MCF 10A (cell line): ENCODE data around the gene ADAP1. TPM values are rescaled to one million over a fixed set of nuclear protein-coding genes. Genes with fewer than 3 reads are reported as not detected.

ENCODE experiments used
- BruUV-seq: library from RNA; stranded (reverse); fragments of 400-500 nt; replicated peaks from 2 replicates; lab custom pipeline; 2021; lab: Mats Ljungman, UMichigan
- CTCF ChIA-PET: fragments of 300-600 bp; sonication (Branson Sonifier 250); formaldehyde crosslinking; extraction: SDS; loops from one replicate; lab custom pipeline; 2021; ENCODE audit warnings: antibody characterized with exemption, inconsistent platforms; lab: Yijun Ruan, JAX
- POLR2A ChIA-PET: fragments of 300-600, 350-650 bp; sonication (Branson Sonifier 250); formaldehyde crosslinking; extraction: SDS; loops from one replicate; lab custom pipeline; 2020; ENCODE audit warnings: antibody characterized with exemption, inconsistent platforms; lab: Yijun Ruan, JAX
- DNase-seq: peaks from one replicate; pipeline ENCODE4 v3.0.0-alpha.2; 2018; ENCODE audit not compliant: unreplicated experiment
- H3K27ac Mint-ChIP-seq: one replicate; pipeline ENCODE4 v1.8.0; 2022; ENCODE audit warnings: mild to moderate bottlenecking, low read depth, mixed read lengths; ENCODE audit not compliant: unreplicated experiment
- H3K27me3 Mint-ChIP-seq: one replicate; pipeline ENCODE4 v1.8.0; 2022; ENCODE audit warnings: mixed read lengths; ENCODE audit not compliant: insufficient read depth, unreplicated experiment
- H3K36me3 Mint-ChIP-seq: one replicate; pipeline ENCODE4 v1.8.0; 2022; ENCODE audit warnings: mild to moderate bottlenecking, moderate library complexity, mixed read lengths; ENCODE audit not compliant: insufficient read depth, unreplicated experiment
- H3K4me1 Mint-ChIP-seq: one replicate; pipeline ENCODE4 v1.8.0; 2022; ENCODE audit warnings: mixed read lengths; ENCODE audit not compliant: insufficient read depth, unreplicated experiment
- H3K4me3 Mint-ChIP-seq: one replicate; pipeline ENCODE4 v1.8.0; 2022; ENCODE audit warnings: mild to moderate bottlenecking, moderate library complexity, mixed read lengths; ENCODE audit not compliant: unreplicated experiment
- H3K9me3 Mint-ChIP-seq: one replicate; pipeline ENCODE4 v1.8.0; 2022; ENCODE audit warnings: mixed read lengths; ENCODE audit not compliant: unreplicated experiment
- CTCF ChIP-seq: fragments of 200-600 bp; IDR thresholded peaks from one replicate; pipeline ENCODE4 v1.8.0; 2022; ENCODE audit warnings: antibody characterized with exemption, mild to moderate bottlenecking; ENCODE audit not compliant: unreplicated experiment
- intact Hi-C: fragments of 100-400 bp; cut with micrococcal nuclease; formaldehyde crosslinking; loops from 2 replicates; pipeline ENCODE4 v1.14.1; 2022
- total RNA-seq: library from RNA; stranded (reverse); gene quantifications from 2 replicates; pipeline ENCODE4 v1.2.3, GENCODE V29; 2022

ADAP1 gene
- total RNA-seq, 1 experiment from 2014 or later, result 7.0 TPM

GRCh38 chr7:975702-976473, 21.4 kb upstream of the ADAP1 start:
- ChIA-PET CTCF (interaction anchor here (0.7 to 4.1 kb wide), 4 partner anchors 16 to 110 kb away, joined by 3 to 27 read pairs (median 14); no protein-coding TSS in a partner anchor), POLR2A (interaction anchor here (0.8 to 2.9 kb wide), 11 partner anchors 10 to 103 kb away, joined by 3 to 15 read pairs (median 5); partner anchors contain the start of gene ADAP1)
- peak overlapping the region; percentile 79 for H3K27ac Mint-ChIP-seq
- DNase-seq, result no peak
- no peaks in the 10 kb centered on the region for H3K4me1 Mint-ChIP-seq
- H3K36me3 Mint-ChIP-seq, result peaks cover 31% of the 10 kb centered on the region
- BruUV-seq, result no TSS peak
- TF ChIP-seq CTCF, result no peak
- H3K9me3 Mint-ChIP-seq, result no peaks in the 10 kb centered on the region
- intact Hi-C loops, result loop anchor here (2.0 kb wide), 1 partner anchor 39 kb away; no protein-coding TSS in a partner anchor
- H3K27me3 Mint-ChIP-seq, result no peaks in the 10 kb centered on the region
- H3K4me3 Mint-ChIP-seq, result peak overlapping the region; percentile 87

- Mint-ChIP-seq H3K4me3 (peak within 1 kb of the TSS; percentile 87), H3K27me3 (no peaks in the 10 kb centered on the region), H3K36me3 (peaks cover 39% of the 10 kb centered on the region), H3K27ac (peak within 1 kb of the TSS; percentile 79), H3K4me1 (no peaks in the 10 kb centered on the region), H3K9me3 (no peaks in the 10 kb centered on the region)
- peak; percentile 78 for DNase-seq
- no peak for TF ChIP-seq CTCF
- ChIA-PET CTCF (interaction anchor here (0.5 to 3.2 kb wide), 6 partner anchors 8 to 111 kb away, joined by 3 to 22 read pairs (median 5); partner anchors contain the start of gene CYP2W1), POLR2A (interaction anchor here (0.7 to 2.9 kb wide), 19 partner anchors 8 to 185 kb away, joined by 3 to 15 read pairs (median 4); partner anchors contain the start of genes ADAP1 and ZFAND2A)
- BruUV-seq, result TSS peak; percentile 26
- intact Hi-C loops, result loop anchor here (2.0 kb wide), 1 partner anchor 38 kb away; no protein-coding TSS in a partner anchor
Measured at GRCh38 chr7:974820-975681, 20.6 kb upstream of the ADAP1 start, which contains the start of gene COX19. TSS of gene COX19 (minus strand) at chr7:975549. CDS start at chr7:975509, 40 bp downstream.

- CTCF ChIA-PET, result interaction anchor here (0.6 to 3.2 kb wide), 5 partner anchors 18 to 233 kb away, joined by 4 to 22 read pairs (median 4); no protein-coding TSS in a partner anchor
- Mint-ChIP-seq H3K36me3 (peaks cover 48% of the 10 kb centered on the region), H3K4me3 (peak overlapping the region; percentile 87), H3K4me1 (no peaks in the 10 kb centered on the region), H3K27me3 (no peaks in the 10 kb centered on the region), H3K9me3 (no peaks in the 10 kb centered on the region), H3K27ac (peak overlapping the region; percentile 79)
- POLR2A ChIA-PET, result interaction anchor here (0.7 to 2.9 kb wide), 11 partner anchors 10 to 186 kb away, joined by 3 to 15 read pairs (median 5); partner anchors contain the start of genes ADAP1 and ZFAND2A
- intact Hi-C loops, result loop anchor here (2.0 kb wide), 1 partner anchor 37 kb away; no protein-coding TSS in a partner anchor
- no peak for TF ChIP-seq CTCF
- BruUV-seq, result no TSS peak
- peak; percentile 49 for DNase-seq
Measured at GRCh38 chr7:974172-974571, 19.7 kb upstream of the ADAP1 start.
